Activated T-cell treated with anti-CD3 and anti-CD28 coated beads for 48 hours (primary cell): Measurements from ENCODE around the gene CARM1.
"Not testable (repeated sequence)": the region's sequence is repeated elsewhere in the genome, so short reads cannot be mapped to it uniquely, and the experiment has no call there.

Experiments used
- DNase-seq: peaks from one replicate; pipeline ENCODE4 v3.0.0-alpha.2; 2020; ENCODE audit warnings: low read depth

Gene CARM1

DNA sequence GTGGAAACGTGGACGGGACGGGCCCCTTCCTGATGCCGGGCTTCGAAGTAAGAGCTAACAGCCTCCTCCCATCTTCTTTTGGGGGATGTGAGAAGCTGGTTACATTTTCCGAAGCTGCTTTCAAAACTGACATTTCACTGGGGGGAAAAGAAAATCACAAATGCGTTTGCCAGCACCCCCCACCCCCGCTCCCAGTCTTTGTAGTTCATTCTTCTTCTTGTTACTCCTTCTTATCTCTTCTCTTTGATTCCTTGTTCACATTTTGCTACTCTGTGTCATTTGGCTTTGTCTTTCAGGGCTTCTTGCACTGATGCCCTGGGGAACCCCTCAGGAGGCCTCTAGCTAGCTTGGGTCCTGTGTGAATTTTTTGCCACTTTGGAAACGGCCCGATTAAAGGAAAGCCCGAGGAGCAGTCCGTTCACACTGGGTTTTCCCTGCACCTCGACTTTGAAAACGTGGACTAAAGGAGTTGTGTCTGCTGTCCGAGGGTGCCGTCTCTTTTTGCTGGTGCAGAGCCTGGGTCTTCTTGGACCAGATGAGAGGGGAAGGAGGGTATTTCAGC is 1.3 kb downstream of the CARM1 start:
- no peak for DNase-seq

DNA sequence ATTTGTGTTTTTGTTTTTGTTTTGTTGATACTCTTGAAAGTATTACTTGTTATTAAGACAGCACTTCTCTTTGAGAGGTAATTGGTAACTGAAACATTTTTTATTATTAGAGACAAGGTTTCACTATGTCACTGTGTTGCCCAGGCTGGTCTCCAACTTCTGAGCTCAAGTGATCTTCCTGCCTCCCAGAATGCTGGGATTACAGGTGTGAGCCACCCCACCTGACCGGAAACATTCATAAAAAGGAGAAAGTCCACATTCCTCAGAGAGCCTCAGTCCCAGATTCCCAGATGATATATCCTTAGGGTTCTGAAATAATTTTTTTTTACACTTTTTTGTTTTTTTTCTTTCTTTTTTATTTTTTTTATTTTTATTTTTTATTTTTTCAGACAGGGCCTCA is 2.7 kb downstream of the CARM1 start:
- no peak for DNase-seq

DNA sequence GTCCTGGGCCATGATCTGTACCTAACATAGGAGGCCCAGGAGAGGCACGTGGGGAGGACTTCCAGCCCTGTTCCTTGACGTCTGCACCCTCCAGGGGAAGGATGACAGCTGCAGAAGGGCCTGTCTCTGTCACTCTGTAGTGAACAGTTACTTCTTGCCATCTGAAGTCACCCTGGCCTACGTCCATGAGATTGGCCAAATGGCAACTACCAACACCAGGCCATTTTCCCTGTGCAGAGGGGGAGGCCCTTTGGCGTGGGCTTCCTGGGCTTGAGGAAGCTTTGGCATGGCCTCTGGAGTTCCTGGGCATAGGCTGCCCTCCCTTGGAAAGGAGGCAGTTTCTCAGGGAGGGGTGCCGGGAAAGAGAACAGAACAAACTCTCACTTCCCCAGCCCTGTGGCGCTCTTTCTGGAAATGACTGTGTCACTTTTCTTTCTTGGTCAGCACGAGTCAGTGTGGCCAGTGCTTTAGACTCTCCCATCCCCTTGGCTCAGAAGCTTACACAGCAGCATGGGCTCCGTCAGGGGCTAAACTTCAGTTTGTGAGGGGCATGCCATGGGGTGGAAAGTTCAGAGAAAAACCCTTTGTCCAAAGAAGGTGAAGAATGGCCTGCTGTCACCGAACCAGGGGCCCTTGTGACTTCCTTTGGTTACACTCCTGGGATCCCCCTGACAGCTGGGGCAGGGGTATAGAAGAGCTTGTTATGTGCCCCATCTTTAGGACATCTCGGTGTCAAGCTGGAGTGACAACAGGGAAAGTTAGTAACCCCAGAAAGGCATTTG is 5.3 kb downstream of the CARM1 start:
- no peak for DNase-seq

DNA sequence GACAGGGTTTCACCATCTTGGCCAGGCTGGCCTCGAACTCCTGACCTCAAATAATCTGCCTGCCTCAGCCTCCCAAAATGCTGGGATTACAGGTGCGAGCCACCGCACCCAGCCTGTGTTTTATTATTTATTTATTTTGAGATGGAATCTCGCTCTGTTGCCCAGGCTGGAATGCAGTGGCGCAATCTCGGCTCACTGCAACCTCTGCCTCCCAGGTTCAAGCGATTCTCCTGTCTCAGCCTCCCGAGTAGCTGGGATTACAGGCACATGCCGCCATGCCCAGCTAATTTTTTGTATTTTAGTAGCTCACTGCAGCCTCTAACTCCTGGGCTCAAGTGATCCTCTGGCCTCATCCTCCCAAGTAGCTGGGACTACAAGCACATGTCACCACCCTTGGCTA is 6.3 kb downstream of the CARM1 start:
- not testable (repeated sequence) for DNase-seq

DNA sequence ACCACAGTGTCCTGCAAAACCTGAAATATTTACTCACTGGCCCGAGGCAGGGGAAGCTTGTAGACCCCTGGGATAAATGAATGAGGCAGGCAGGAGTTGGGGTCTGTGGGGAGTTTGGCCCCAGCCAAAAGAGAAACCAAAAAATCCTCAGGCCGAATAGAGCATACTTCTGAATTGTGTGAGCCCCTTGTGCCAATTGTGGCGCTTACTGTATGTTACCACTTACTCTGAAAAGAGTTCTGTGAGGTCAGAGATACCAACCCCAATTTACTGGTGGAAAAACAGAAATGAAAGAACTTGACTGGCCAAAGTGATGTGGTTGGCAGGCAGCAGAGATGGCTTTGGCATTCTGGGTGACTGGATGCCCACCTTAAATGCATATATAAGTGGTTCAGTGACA is 6.9 kb downstream of the CARM1 start:
- no peak for DNase-seq

DNA sequence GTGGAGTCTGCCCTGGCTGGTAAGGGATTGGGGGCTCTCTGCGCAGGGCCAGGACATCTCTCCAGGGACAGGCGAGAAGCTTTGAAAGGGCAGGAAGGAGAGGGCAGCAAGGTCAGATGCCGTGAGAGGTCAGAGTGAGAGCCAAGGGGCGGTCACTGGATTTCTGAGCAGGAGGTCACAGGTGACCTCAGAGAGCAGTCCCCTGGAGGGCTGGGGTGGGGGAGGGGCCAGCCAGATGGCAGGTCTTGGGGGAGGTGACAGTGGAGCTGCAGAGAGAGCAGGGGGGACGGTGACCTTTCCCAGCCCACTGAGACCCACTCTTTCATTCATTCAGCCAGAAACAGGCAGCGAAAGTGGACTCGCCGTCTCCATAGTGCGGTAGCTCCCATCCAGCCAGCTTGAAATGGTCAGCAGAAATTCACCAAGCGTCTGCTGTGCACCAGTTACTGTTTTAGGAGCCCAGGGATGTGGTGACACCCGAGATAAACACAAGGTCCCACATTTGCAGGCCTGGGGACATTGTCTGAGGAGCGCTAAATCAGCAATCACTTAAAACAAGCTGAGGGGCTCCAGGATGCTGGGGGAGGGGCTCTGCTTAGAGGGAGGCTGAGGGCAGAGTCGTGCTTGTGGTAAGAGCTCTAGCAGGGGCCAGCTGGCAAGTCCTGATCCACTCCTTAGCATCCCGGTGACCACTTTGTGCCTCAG is 10.2 kb downstream of the CARM1 start:
- DNase-seq, result no peak

DNA sequence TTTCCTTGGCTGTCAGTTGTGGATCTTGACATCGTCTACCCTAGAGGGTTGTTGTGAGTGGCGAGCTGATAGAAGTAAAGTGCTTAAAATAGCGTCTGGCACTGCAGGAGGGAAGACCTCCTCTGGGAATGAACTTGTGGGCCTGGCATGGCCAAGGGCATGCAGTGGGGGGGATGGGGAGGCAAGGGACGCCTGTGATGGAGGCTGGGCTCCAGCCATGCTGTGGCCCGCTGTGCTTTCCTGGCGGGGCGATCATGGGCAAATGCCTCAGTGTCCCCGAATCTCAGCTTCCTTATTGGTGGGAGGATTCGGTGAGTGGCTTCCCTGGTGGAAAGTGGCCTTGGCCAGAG is 10.7 kb downstream of the CARM1 start:
- DNase-seq, result no peak

DNA sequence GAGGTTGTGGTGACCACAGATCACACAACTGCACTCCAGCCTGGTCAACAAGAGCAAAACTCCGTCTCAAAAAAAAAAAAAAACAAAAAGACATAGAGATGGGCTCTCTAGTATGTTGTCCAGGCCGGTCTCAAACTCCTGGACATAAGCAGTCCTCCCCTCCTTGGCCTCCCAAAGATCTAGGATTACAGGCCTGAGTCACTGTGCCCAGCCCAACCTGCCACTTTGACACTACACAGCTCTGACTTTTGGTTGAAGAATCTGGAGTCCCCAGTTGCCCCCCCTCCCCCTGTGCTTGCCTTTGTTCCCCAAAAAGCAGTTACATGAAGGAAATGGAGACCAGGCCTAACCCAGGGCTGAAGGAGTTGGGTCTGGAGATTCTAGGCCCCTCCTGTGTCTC is 12.9 kb downstream of the CARM1 start:
- no peak for DNase-seq

DNA sequence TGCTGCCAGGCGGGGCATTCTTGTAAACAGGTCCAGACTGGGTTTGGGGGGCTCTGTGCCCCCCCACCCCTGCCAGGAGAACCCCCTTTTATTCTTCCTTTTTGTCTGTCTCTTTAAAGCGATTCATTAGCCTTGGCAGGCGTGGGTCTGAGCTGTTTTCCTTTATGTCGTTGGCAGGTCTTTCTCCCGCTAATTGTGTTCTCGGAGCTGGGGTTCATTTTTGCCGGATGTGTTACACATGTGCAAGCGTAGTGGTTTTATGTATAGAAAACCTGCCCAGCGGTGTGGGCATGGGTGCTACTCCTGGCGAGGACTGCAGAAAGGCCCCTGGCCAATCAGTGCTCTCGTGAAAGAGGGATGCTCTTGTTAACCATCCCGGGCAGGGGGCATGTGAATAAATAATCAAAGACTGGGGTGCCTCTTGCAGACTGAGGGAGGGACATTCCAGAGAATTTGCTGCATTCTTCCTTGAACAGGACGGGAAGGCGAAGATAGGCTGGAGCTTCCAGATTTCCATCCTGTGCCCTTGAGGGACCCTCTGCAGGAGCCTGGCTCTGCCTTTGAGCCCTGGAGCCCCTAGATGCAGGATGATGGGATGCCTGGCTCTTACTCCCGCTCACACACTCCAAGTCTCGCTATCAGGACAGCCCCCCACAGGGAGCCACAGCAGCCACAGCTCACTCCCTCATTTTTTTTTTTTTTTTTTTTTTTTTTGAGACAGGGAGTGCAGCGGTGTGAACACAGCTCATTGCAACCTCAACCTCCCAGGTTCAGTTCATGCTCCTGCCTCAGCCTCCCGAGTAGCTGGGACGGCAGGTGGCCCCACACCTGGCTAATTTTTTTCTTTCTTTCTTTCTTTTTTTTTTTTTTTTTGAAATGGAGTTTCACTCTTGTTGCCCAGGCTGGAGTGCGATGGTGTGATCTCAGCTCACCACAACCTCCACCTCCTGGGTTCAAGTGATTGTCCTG is 14.1 kb downstream of the CARM1 start:
- no peak for DNase-seq

DNA sequence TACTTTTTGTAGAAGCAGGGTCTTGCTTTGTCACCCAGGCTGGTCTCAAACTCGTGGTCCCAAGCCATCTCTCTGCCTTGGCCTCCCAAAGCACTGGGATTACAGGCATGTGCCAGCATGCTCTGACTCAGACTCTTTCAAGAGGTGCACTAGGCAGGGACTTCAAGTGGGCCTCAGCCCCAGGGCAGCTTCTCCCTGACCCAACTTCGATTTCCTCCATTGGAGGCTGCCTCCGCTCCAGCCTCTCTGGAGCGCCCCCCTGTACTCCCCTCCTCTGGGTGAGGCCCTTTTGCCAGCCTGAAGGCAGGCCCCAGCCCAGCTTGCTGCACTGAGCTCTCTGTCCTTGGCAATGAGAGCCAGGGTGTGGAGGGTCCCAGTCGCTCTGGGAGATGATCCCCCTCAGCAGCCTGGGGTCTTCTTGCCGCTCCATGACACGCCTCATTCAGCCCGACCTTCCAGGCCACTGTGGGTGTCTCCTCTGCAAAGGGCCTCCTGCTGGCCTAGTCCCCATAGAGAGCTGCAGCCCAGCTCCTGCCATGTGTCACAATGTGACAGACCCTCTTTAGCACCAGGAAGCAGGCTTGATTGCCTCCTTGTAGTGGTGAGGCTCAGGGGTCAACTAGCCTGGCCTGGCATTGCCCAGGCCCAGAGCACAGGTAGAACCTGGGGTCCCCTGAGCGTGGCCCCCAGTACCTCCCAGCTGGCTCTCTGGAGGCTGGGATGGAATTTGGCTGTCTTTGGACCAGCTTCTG is 16.4 kb downstream of the CARM1 start:
- no peak for DNase-seq

DNA sequence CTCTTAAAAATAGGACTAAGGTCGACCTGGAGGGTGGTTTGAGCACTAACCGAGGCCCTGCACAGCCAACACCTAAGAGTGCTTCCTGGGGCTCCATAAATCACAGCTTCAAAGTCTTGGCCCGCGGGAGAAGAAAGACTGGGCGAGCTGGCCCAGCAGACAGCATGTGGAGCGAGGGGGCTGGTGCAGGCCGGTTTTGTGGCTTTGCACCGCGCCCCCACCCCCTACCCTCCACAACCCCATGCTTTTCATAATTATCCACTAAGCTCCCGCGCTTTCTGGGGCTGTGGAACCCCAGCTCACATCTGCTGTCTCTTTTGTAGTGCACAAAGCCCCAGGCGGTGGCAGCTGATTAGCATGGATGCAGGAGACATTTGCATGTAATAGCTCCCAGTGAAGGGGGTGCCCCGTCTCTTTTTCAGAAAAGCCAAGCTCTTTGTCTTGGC is 17.1 kb downstream of the CARM1 start:
- DNase-seq, result no peak

DNA sequence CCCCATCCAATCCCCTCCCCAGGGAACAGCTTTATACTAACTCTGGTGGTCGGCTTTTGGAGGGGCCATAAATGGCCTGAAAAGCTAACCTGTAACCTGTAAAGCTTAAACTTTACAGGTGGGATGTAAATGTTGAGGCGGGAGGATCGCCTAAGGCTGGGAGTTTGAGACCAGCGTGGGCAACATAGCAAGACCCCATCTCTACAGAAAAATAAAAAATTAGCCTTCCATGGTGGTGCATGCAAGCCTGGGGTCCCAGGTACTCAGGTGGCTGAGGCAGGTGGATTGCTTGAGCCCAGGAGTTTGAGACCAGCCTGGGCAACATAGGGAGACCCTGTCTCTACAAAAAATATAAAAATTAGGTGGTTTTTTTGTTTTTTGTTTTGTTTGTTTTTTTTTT is 18.5 kb downstream of the CARM1 start:
- no peak for DNase-seq

DNA sequence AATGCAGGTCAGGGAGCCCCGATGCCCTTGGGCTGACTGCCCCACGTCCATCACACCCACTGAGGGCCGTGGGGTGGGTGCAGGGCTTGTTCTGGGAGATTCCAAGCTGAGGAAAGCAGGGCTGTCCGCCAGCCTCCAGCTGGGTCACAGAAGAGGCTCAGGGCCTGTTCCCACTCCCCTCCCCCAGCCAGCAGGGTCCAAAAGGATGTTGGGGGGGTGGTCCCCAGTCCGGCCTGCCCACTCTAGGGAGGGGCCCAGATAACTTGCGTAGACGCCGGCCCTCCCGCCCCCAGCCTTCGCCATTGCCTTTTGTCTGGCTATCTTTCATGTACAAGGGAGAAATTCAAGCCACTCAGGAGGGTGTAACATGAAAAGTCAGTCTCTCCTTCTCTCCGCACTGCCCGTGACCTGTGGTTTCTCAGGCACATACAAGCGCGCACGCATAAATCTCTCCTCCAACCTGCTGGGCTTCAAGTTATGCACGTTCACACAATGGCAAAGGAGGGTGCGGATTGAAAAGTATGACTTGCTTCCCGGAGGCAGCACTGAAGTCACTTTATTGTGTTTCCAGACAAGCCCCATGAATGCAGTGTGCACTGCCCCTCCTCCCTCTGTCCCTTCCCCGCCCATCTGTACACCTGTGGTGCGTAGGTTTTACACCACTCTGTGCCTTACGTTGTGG is 20.2 kb downstream of the CARM1 start:
- DNase-seq, result no peak

DNA sequence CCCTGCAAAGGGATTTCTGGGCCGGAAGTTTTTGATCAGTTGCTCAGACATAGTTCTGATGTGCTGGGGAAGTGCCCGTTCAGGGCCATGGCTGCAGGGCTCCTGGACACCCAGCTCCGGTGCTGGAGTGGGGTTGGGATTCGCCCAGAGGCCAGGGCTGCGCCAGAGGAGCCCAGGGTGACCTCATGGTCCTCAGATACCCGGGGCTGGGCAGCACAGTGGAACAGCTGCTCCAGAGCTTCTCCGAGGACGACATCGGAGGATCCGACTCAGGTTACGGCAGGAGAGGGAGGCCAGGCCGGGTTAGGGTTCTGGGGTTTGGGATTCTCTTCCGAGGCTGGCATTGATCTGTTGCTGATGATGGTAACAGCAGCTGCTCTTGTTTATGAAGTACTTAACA is 20.9 kb downstream of the CARM1 start:
- DNase-seq, result no peak

DNA sequence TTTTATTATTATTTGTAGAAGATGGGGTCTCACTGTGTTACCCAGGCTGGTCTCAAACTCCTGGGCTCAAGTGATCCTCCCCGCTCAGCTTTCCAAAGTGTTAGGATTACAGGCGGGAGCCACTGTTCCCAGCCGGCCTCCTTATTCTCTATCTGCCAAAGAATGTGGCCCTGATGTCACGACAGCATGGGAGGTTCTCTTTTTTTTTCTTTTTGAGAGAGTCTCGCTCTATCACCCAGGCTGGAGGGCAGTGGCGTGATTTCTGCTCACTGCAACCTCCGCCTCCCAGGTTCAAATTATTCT is 23.5 kb downstream of the CARM1 start:
- DNase-seq, result no peak

DNA sequence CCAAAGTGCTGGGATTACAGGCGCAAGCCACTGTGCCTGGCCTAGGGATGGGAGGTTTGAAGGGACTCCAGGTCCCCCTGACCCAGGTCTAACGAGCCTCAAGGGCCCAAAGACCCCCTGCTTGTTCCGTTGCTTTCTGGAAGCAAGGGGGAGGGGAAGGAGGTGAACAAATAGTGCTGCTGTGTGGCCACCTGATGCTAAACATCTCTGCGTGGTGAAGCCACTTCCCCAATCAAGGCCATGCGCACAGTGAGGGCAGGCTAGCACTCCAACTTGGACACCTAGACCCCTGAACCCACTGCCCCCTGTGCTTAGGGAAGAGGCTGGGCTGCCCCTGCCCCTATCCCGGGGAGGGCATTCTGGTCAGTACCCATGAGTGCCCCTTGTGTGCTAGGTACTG is 24.0 kb downstream of the CARM1 start:
- DNase-seq, result no peak

DNA sequence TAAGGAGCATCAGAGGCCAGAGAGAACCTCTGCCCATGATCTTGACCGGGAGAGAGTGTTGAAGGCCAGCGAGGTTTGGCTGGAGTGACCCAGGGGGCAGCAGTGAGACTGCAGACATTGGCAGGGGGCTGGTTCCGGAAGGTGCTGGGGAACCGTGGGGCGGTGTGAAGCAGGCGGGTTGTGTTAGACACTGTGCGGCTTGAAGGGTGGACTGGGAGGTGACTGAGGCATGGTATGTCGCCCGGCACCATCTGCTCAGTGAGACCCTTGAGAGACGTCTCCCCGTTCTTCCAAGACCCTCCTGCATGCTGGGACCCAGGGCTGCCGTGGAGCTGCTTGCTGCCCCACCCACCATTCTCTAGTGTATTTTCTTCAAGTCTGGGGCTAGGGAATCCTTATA is 24.6 kb downstream of the CARM1 start:
- DNase-seq, result no peak

DNA sequence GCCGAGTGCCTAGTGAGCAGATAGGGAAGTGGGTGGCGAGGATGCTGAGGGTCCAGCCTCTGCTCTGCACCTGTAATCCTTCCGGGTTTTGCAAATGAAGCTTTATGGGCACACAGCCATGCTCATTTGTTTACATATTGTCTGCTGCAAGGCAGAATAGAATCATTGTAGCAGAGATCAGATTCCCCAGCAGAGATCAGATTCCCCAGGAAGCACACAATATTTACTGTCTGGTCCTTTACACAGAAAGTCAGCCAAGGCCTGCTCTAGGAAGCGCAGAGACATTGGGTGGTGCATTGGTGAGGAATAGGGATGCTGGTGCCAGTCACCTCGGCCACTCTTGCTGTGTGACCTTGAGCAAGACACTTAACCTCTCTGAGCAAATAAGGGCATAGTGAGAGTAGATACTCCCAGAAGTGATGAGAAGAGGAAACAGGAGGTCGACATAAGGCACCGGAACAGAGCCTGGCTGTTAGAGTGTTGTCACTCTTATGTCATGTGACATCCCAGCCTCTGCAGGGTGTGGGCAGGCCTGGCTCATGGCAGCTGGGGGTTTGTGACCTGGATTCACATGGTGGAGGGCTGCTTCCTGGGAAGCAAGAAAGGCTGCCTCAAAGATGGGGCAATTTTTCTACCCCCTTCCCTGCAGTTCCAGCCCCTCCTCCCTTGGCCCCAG is 25.6 kb downstream of the CARM1 start:
- no peak for DNase-seq

DNA sequence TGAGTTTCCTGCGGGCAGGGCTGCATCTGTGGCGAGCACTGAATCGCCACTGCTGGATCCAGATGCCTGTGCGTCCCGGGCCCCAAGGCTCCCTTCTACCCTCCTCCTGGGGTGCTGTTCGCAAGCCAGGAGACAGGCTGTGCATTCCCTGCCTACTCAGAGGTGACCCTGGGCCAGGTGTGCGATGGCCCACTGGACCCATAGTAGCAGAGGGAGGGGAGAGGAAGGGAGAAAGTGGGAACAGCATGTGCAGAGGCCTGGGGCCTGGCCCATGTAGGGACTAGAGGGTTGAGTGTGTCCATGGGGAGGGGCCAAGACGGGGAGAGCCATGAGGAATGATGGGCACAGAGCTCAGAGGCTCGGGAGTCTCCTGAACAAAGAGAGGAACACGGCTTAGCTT is 27.3 kb downstream of the CARM1 start:
- DNase-seq, result no peak

DNA sequence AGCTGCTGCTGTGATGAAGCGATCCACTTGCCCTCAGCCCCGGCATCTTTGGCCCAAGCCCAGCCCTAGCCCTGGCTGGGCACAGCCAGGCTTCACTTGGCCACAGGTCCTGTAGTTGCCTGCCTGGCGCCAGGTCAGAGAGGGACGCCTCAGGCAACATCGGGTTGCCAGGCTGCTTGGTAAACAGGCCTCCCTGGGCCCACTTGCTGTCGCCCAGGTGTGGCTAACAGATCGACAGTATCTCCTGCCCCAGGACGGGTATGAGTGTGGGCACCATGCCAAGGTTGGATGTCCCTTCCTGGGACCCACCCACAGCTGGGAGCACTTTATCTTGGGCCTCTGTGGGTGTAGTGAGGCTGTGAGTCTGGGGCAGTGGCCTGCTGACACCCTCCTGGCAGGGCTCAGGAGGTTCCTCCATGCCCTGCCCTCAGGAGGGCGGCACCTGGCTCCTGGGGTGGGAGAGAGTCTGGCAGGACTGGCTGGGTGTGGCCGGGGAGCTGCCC is 27.8 kb downstream of the CARM1 start:
- DNase-seq, result no peak
